GM12801 (cell line): ENCODE data around the gene C1orf21.

Source experiments
- CTCF ChIP-seq: IDR thresholded peaks from one replicate; pipeline ENCODE4 v1.5.1; 2011; ENCODE audit warnings: control low read depth; ENCODE audit not compliant: insufficient read length; ENCODE audit errors: extremely low read depth

Gene C1orf21

GRCh38 chr1:184392779-184393522 lies 6.1 kb downstream of the C1orf21 start:
- TF ChIP-seq CTCF, result no peak

DNA sequence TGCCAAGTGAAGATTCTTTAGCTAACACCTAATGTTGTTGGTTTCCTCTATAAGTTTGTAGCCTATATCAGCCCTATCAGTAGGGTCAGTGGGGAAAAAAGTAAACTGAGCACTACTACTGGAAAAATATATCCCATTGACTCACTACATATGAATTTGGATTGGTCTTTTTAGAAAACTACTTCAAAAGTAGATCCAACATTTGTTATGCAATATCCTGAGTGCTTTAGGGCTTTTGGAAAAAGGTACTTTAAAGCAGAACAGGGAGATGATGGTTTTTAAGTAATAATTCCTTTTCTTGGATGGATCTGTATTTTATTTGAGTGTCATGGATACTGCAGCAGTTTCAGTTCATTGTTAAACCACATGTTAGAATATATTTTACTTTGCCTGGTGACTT lies 7.1 kb downstream of the C1orf21 start:
- no peak for TF ChIP-seq CTCF

- TF ChIP-seq CTCF, result no peak
Measured at GRCh38 chr1:184395370-184395769, 8.5 kb downstream of the C1orf21 start.

DNA sequence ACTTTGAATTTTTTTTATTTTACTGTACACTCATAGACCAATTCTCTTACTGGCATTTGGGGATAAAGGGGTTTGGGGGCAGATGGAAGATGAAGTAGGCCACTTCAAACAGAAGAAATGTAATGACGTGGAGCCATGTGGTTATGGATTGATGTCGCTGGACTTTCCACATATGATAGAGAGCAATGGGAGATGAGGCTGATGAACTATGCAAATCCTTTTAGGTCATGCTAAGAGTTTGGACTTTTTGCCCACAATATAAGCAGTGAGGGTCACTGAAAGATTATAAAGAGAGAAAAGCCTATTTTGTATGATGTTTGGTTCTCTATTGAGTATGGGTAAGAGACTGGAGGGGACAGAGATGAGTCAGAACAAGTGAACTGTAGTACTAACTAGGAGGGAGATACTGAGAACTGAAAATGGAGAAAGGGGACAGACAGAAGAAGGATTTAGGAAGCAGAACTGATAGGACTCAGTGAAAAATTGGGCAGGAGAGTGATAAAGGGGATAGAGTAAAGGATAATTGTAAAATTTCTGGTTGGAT lies 9.2 kb downstream of the C1orf21 start:
- no peak for TF ChIP-seq CTCF

DNA sequence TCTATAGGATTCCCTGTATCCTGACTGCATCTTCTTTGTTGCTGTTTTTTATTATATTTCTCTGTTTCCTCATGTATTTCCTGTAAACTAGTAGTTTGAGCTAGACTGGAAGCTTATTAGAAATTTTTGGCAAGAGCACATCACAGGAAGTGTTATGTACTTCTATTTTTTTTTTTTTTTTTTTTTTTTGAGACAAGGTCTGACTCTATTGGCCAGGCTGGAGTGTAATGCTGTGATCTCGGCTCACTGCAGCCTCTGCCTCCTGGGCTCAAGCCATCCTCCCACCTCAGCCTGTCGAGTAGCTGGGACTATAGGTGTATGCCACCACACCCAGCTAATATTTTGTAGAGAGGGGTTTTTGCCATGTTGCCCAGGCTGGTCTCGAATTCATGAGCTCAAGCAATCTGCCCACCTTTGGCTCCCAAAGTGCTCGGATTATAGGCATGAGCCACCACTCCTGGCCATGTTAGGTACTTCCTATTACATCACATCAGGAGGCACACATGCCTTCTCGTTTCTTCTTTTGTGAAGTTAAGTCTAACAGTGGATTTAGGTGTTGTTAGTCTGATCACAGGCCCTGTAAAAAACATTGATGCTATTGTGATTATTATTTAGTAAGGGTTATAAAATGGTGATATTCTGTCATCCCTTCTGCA lies 12.5 kb downstream of the C1orf21 start:
- no peak for TF ChIP-seq CTCF

DNA sequence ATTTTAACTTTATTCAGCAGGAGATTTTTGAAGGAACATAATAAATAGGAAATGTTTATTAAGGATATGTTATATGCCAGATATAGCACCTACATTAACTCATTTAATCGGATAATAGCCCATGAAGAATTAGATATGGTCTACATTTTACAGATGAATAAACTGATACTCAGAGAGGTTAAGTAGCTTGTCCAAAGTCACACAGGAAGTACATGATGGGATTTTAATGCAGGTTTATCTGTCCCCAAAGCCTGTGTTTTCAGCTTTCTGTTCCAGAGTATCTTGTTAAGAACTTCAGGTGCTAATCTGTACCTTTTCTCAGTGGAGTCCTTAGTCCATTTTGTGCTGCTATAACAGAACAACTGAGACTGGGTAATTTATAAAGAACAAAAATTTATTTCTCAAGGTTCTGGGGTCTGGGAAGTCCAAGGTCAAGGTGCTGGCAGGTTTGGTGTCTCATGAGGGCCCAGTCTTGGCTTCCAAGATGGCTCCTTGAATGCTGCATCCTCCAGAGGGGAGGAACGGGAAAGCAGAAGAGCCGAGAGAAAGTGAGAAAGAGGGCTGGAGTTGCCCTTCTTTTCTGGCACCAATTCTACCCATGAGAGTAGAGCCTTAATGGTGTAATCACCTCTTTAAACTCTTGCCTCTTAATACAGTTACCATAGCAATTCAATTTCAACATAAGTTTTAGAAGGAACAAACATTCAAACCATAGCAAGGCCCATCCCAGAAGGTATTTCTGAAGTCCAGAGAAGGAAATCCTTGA lies 17.3 kb downstream of the C1orf21 start:
- no peak for TF ChIP-seq CTCF

DNA sequence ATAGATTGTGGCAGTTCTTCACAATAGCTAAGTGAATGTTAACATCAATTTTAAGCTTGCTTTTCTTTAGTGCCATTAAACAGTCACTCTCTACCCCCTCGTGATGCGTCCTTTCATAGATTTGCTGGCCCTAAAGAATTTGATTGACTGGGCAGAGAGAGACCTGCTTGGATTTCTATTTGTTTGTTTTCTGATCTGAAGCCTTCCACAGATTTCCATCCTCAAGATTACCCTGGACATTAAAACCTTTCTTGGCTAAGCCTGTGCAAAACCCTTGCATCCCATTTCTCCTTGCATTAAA lies 17.8 kb downstream of the C1orf21 start:
- TF ChIP-seq CTCF, result no peak
